Measurements from ENCODE around the gene OR4N2.
"Not testable (repeated sequence)": the region's sequence is repeated elsewhere in the genome, so short reads cannot be mapped to it uniquely, and the experiment has no call there.

Gene OR4N2, protein sequence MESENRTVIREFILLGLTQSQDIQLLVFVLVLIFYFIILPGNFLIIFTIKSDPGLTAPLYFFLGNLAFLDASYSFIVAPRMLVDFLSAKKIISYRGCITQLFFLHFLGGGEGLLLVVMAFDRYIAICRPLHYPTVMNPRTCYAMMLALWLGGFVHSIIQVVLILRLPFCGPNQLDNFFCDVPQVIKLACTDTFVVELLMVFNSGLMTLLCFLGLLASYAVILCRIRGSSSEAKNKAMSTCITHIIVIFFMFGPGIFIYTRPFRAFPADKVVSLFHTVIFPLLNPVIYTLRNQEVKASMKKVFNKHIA

DNA sequence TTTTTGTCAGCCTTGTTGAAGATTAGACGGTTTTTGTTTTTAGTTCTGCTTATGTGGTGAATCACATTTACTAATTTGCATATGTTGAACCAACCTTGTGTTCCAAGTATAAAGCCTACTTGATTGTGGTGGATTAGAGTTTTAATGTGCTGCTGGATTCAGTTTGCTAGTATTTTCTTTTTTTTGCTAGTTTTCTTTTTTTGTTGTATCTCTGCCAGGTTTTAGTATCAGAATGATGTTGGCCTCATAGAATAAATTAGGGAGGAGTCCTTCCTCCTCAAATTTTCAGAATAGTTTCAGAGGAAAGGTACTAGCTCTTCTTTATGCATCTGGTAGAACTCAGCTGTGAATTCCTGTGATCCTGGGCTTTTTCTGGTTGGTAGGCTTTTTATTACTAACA lies at the start of gene OR4N2:
Gene OR4N2, plus strand, starts transcription at position 301 of the 400 bp plus-strand sequence. CDS start 23,679 bp downstream, outside the sequence.
- DNase-seq; in situ Hi-C loops (cut with MboI; ENCODE audit: low pct_unique_long_range_greater_than_20kb, low sequenced_read_pairs): not testable (repeated sequence)

GRCh38 chr14:19754172-19754571 lies 49.4 kb upstream of the OR4N2 start:
- DNase-seq: no peak
- in situ Hi-C loops (cut with MboI; ENCODE audit: low pct_unique_long_range_greater_than_20kb, low sequenced_read_pairs): no loop called here

GRCh38 chr14:19771491-19771890 lies 32.1 kb upstream of the OR4N2 start:
- DNase-seq; in situ Hi-C loops (cut with MboI; ENCODE audit: low pct_unique_long_range_greater_than_20kb, low sequenced_read_pairs): not testable (repeated sequence)

DNA sequence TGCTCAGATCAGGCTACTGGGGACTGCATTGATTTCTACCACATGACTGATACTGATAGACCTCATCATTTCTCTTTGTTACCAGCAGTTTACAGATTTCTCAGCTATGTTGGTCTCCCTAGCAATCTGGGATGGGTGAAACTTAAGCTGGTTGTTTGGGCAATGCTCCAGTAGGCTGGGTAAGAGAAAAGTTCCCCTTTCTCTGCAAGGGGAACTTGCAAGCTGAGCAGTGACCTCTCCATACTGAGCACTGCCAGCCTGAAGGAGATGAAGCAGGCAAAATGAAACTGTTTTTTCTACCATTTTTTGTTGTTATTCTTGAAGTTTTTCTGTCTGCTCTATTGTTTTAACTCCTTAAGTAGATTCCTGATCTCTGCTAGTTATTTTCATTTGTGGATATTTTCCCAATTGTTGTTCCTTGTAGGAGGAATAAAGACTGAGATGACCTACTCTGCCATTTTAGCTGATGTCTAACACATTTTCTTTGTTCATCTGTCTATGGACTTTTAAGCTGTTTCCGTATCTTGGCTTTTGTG lies 31.6 kb upstream of the OR4N2 start:
- DNase-seq: no peak
- in situ Hi-C loops (cut with MboI; ENCODE audit: low pct_unique_long_range_greater_than_20kb, low sequenced_read_pairs): no loop called here

DNA sequence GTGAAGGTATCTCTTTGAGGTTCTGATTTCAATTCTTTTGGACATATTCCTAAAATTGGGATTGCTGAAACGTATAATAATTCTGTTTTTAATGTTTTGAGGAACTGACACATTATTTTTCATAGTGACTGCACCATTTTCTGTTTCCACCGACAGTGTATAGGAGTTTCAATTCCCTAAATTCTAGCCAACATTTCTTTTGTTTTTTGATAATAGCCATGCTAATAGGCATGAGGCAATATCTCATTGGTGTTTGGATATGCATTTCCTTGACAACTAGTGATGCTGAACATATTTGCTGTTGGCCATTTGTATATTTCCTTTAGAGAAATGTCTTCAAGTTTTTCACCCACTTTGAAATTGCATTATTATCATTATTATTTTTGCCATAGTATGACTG lies 31.1 kb upstream of the OR4N2 start:
- DNase-seq; in situ Hi-C loops (cut with MboI; ENCODE audit: low pct_unique_long_range_greater_than_20kb, low sequenced_read_pairs): not testable (repeated sequence)

DNA sequence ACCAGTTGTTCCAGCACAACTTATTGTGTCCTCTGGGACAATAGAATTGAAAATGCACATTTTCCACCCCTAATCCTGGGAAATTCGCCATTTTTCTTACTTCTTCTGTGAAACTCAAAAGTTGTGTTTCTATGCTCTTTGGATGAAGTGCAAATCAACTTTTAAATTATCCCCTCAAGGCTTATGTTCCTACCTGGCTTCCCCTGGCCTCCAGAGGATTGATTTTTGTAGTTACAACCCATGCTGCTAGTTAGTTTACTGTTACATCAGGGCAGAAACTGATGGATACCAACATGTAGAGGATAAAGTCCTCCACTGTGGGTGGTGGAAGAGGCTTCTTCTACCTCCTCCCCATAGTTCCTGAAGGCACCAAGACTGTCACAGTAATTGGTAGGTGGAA lies 30.4 kb upstream of the OR4N2 start, which contains the start of gene OR4M1:
Gene OR4M1, plus strand, starts transcription at position 301 of the 400 bp plus-strand sequence. CDS start 6,819 bp downstream, outside the sequence.
- in situ Hi-C loops (cut with MboI; ENCODE audit: low pct_unique_long_range_greater_than_20kb, low sequenced_read_pairs): not testable (repeated sequence)

DNA sequence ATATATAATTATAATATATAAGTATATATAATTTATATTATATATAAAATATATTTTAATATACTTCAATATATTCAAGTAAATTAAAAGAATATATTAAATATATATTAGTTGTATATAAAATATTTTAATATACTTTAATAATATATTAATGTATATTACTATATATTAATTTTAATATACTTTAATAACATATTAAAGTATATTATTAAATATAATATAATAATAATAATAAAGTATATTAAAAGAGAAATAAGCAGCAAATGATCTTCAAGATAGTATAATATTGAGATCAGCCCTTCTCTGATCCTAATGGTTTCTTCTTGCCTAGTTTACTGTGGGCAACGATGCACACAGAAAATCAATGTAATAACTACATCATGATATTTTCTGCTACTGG lies 28.0 kb upstream of the OR4N2 start:
- no peak for DNase-seq
- in situ Hi-C loops (cut with MboI; ENCODE audit: low pct_unique_long_range_greater_than_20kb, low sequenced_read_pairs): no loop called here

More for the DNA sequence above, 30.4 kb upstream of the OR4N2 start, which contains the start of gene OR4M1:
- not testable (repeated sequence) for DNase-seq

DNA sequence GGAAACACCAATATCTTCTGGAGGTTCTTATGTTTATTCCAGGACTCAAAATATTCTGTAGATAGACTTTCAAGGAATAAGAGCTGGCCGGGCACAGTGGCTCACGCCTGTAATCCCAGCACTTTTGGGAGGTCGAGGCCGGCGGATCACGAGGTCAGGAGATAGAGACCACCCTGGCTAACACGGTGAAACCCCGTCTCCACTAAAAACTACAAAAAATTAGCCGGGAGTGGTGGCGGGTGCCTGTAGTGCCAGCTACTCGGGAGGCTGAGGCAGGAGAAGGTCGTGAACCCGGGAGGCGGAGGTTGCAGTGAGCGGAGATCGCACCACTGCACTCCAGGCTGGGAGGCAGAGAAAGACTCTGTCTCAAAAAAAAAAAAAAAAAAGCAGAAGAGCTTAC lies 17.7 kb upstream of the OR4N2 start:
- DNase-seq; in situ Hi-C loops (cut with MboI; ENCODE audit: low pct_unique_long_range_greater_than_20kb, low sequenced_read_pairs): not testable (repeated sequence)

DNA sequence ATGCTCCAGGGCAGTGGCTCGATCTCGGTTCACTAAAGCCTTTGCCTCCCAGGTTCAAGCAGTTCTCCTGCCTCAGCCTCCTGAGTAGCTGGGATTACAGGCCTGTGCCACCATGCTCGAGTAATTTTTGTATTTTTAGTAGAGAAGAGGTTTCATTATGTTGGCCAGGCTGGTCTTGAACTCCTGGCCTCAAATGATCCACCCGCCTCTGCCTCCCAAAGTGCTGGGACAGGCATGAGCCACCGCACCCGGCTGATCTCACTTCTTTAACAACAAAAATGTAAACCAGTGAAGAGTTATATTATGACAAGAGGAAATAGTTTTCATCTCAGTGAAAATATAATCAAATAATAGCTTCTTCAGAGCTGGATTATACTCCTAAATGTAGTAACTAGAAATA lies 16.3 kb upstream of the OR4N2 start:
- DNase-seq; in situ Hi-C loops (cut with MboI; ENCODE audit: low pct_unique_long_range_greater_than_20kb, low sequenced_read_pairs): not testable (repeated sequence)

- DNase-seq; in situ Hi-C loops (cut with MboI; ENCODE audit: low pct_unique_long_range_greater_than_20kb, low sequenced_read_pairs): not testable (repeated sequence)
Observed at GRCh38 chr14:19788150-19788549, 15.4 kb upstream of the OR4N2 start.

DNA sequence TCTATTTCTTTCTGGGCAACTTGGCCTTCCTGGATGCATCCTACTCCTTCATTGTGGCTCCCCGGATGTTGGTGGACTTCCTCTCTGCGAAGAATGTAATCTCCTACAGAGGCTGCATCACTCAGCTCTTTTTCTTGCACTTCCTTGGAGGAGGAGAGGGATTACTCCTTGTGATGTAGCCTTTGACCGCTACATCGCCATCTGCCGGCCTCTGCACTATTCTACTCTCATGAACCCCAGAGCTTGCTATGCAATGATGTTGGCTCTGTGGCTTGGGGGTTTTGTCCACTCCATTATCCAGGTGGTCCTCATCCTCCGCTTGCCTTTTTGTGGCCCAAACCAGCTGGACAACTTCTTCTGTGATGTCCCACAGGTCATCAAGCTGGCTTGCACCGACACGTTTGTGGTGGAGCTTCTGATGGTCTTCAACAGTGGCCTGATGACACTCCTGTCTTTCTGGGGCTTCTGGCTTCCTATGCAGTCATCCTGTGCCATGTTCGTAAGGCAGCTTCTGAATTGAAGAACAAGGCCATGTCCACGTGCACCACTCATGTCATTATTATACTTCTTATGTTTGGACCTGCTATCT lies 7.0 kb upstream of the OR4N2 start:
- DNase-seq; in situ Hi-C loops (cut with MboI; ENCODE audit: low pct_unique_long_range_greater_than_20kb, low sequenced_read_pairs): not testable (repeated sequence)

DNA sequence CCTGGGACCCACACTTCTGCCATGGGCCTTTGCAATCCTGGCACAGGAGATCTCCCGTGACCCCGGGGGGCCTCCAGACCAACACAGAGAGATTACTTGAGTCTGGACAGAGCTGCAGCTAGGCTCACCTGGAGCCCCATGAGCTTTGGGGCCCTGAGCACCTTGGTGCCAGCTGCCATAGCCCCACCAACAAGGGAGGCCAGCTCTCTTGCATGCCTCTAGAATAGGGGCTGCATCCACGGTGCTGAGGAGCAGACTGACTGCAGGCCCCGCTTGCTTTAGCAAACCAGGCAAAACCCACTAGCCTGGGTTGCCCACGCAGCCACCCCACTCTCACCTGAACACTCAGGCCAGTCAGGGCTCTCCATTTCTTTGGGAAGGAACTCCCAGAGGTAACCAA lies 3.7 kb upstream of the OR4N2 start:
- in situ Hi-C loops (cut with MboI; ENCODE audit: low pct_unique_long_range_greater_than_20kb, low sequenced_read_pairs): no loop called here
- no peak for DNase-seq

DNA sequence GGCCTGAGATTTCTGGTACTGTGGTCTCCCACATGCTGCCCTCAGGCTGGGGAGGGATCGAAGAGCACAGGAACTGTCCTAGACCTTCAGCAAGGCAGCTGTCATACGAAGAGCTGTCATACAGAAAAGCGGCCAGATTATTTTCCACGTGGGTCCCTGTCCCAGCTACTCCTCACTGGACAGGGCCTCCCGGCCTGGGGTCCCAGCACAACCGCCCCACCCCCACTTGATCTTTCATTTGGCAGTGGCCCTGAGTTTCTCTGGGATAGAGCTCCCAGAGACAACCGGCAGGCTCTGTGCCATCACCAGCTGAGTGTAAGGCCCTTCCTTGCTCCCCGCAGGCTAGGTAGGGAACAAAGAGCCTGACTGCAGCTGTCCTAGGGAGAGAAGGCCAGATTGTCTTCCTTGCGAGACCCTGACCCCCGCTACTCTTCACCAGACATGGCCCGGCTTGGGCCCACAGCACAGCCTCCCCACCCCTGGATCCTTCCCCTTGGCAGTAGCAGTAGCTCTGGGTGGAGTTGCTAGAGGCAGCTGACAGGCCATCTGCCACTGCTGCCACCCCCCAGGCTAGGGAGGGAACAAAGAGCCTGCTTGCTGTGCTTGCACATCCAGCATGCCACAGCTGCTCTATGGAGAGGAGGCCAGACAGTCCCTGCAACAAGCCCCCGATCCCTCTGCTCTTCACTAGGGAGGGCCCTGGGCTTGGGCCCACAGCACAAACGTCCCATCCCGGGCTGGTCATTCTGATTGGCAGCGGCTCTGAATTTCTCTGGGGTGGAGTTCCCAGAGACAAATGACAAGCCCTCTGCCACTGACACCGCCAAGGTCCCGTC lies 3.1 kb upstream of the OR4N2 start:
- in situ Hi-C loops (cut with MboI; ENCODE audit: low pct_unique_long_range_greater_than_20kb, low sequenced_read_pairs): no loop called here
- no peak for DNase-seq

- in situ Hi-C loops (cut with MboI; ENCODE audit: low pct_unique_long_range_greater_than_20kb, low sequenced_read_pairs): no loop called here
Observed at GRCh38 chr14:19801118-19801464, 2.5 kb upstream of the OR4N2 start.

GRCh38 chr14:19813171-19813920 lies 9.8 kb downstream of the OR4N2 start:
- DNase-seq; in situ Hi-C loops (cut with MboI; ENCODE audit: low pct_unique_long_range_greater_than_20kb, low sequenced_read_pairs): not testable (repeated sequence)

More at GRCh38 chr14:19801118-19801464, 2.5 kb upstream of the OR4N2 start:
- DNase-seq: no peak

- in situ Hi-C loops (cut with MboI; ENCODE audit: low pct_unique_long_range_greater_than_20kb, low sequenced_read_pairs); DNase-seq: not testable (repeated sequence)
Observed at GRCh38 chr14:19819879-19820278, 16.3 kb downstream of the OR4N2 start.

GRCh38 chr14:19821016-19821415 lies 17.4 kb downstream of the OR4N2 start:
- in situ Hi-C loops (cut with MboI; ENCODE audit: low pct_unique_long_range_greater_than_20kb, low sequenced_read_pairs); DNase-seq: not testable (repeated sequence)

- DNase-seq: no peak
- in situ Hi-C loops (cut with MboI; ENCODE audit: low pct_unique_long_range_greater_than_20kb, low sequenced_read_pairs): no loop called here
Observed at GRCh38 chr14:19823178-19823577, 19.6 kb downstream of the OR4N2 start.

DNA sequence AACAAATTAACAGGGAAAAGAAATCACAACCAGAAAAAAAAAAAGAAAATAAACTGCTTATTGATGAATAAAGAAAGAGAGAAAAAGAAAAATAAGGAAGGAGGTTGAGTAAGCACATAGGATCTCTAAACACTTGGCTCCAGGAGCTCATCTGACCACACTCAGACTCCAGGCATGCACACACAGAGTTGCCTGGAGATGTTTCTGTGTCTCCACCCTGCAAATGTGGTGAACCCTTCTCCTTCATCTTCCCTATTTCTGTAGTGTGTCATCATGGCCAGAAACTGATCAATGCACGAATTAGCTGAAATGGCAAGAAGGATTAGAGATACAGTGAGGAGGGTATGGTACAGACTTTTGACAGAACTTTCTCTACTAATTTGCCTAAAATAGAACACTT lies 20.2 kb downstream of the OR4N2 start:
- no peak for DNase-seq
- in situ Hi-C loops (cut with MboI; ENCODE audit: low pct_unique_long_range_greater_than_20kb, low sequenced_read_pairs): no loop called here

All from KBM-7 (cell line).